Spinal cord (tissue), 10 donors: ENCODE measurements around the gene PPP3R2. TPM values are rescaled to one million over a fixed set of nuclear protein-coding genes. Genes with fewer than 3 reads are reported as not detected.
"Not testable (repeated sequence)": the region's sequence is repeated elsewhere in the genome, so short reads cannot be mapped to it uniquely, and the experiment has no call there.

Source experiments
- DNase-seq, 6 donors: peaks; one replicate each; pipeline versions ENCODE4 v3.0.0 to v3.0.0-alpha.2; 2013 to 2015; ENCODE audit warnings: low spot score in 6 of 6, low read depth in 4 of 6
- H3K27ac ChIP-seq: one replicate; pipeline ENCODE4 v1.5.1; 2013; ENCODE audit warnings: low read depth, low read length, control low read depth
- H3K27me3 ChIP-seq: one replicate; pipeline ENCODE4 v1.6.1; 2013; ENCODE audit warnings: low read length; ENCODE audit not compliant: control insufficient read depth, insufficient read depth
- H3K36me3 ChIP-seq: one replicate; pipeline ENCODE4 v1.6.1; 2013; ENCODE audit warnings: low read length; ENCODE audit not compliant: control insufficient read depth, insufficient read depth
- H3K4me1 ChIP-seq: one replicate; pipeline ENCODE4 v1.6.1; 2013; ENCODE audit warnings: low read length; ENCODE audit not compliant: control insufficient read depth, insufficient read depth
- H3K4me3 ChIP-seq: one replicate; pipeline ENCODE4 v1.5.1; 2013; ENCODE audit warnings: low read depth, low read length, control low read depth
- H3K9me3 ChIP-seq: one replicate; pipeline ENCODE4 v1.6.1; 2013; ENCODE audit warnings: low read length; ENCODE audit not compliant: control insufficient read depth, insufficient read depth
- WGBS: methylation state at CpG from one replicate; pipeline ENCODE4 v1.1.5; 2013; ENCODE audit warnings: missing lambda C conversion rate; ENCODE audit not compliant: insufficient coverage; 5-methylcytosine and 5-hydroxymethylcytosine counted together
- polyA plus RNA-seq, 2 donors: library from polyadenylated mRNA; unstranded; fragments of 120-200 nt; gene quantifications; one replicate each; pipeline ENCODE4 v1.2.1, GENCODE V29; 2013; ENCODE audit not compliant: insufficient read length in 2 of 2
- total RNA-seq, 2 donors: library from RNA; depleted of rRNA in 1 of 2; stranded (reverse); fragments of 120-200 nt in 1 of 2; fragments of >200 nt in 1 of 2; gene quantifications; one replicate each; pipeline versions ENCODE4 v1.2.3 to v1.2.4, GENCODE V29; 2013 to 2014
- donor health status: healthy.

PPP3R2 gene
- total and polyA plus RNA-seq, 4 donors, result 0.17 to 0.61 (median 0.57) TPM

- no peak overlapping the region for H3K4me3 ChIP-seq
- H3K9me3 ChIP-seq, result no peaks in the 10 kb centered on the region
- no peaks in the 10 kb centered on the region for H3K4me1 ChIP-seq
- no peaks in the 10 kb centered on the region for H3K27me3 ChIP-seq
- DNase-seq, result no peak
- peaks cover 5% of the 10 kb centered on the region for H3K36me3 ChIP-seq
- H3K27ac ChIP-seq, result no peak overlapping the region
Observed at GRCh38 chr9:101591787-101592446, 2.9 kb downstream of the PPP3R2 start.

GRCh38 chr9:101590901-101591300, 3.9 kb downstream of the PPP3R2 start:
- peak in 1 of 6 donors; percentile 61 for DNase-seq
- H3K9me3 ChIP-seq, result no peaks in the 10 kb centered on the region
- no peaks in the 10 kb centered on the region for H3K4me1 ChIP-seq
- H3K36me3 ChIP-seq, result peaks cover 5% of the 10 kb centered on the region
- no peak overlapping the region for H3K27ac ChIP-seq
- no peaks in the 10 kb centered on the region for H3K27me3 ChIP-seq
- 95% methylated on average over 2 of the region's 3 CpGs for WGBS
- no peak overlapping the region for H3K4me3 ChIP-seq

DNA sequence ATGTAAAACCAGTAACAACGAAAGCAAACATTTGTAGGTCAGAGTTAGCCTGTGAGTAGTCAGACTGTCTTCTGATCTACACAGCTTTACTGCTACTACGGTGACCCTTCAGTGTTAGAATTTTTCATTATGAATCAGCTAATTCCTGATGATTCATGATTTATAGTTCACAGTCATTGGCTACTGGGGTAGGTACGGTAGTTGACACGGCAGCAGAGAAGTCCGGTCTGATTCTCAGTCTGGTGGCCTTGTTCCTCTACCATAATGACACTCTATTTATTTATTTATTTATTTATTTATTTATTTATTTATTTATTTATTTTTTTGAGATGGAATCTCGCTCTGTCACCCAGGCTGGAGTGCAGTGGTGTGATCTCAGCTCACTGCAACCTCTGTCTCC, 4.7 kb downstream of the PPP3R2 start:
- not testable (repeated sequence) for H3K4me1 ChIP-seq, H3K27me3 ChIP-seq, H3K27ac ChIP-seq, DNase-seq, H3K9me3 ChIP-seq, H3K36me3 ChIP-seq, H3K4me3 ChIP-seq
- no CpG with 5 or more reads among the region's 6 CpGs for WGBS

GRCh38 chr9:101587332-101588043, 7.3 kb downstream of the PPP3R2 start:
- Histone ChIP-seq H3K36me3 (no peaks in the 10 kb centered on the region), H3K27me3 (no peaks in the 10 kb centered on the region), H3K4me3 (no peak overlapping the region), H3K9me3 (no peaks in the 10 kb centered on the region), H3K27ac (no peak overlapping the region), H3K4me1 (no peaks in the 10 kb centered on the region)
- no peak for DNase-seq
- WGBS, result 86% methylated on average over 1 of the region's 4 CpGs

- no peaks in the 10 kb centered on the region for H3K27me3 ChIP-seq
- no peak overlapping the region for H3K27ac ChIP-seq
- H3K9me3 ChIP-seq, result no peaks in the 10 kb centered on the region
- H3K4me3 ChIP-seq, result no peak overlapping the region
- WGBS, result 95% methylated on average over 3 of the region's 5 CpGs
- no peaks in the 10 kb centered on the region for H3K4me1 ChIP-seq
- H3K36me3 ChIP-seq, result no peaks in the 10 kb centered on the region
- DNase-seq, result no peak
Observed at GRCh38 chr9:101586651-101587050, 8.1 kb downstream of the PPP3R2 start.

GRCh38 chr9:101585740-101586139, 9.0 kb downstream of the PPP3R2 start:
- Histone ChIP-seq H3K27me3 (no peaks in the 10 kb centered on the region), H3K27ac (no peak overlapping the region), H3K9me3 (no peaks in the 10 kb centered on the region), H3K4me1 (no peaks in the 10 kb centered on the region), H3K36me3 (no peaks in the 10 kb centered on the region), H3K4me3 (no peak overlapping the region)
- DNase-seq, result no peak
- WGBS, result 47% methylated on average over 3 of the region's 3 CpGs

DNA sequence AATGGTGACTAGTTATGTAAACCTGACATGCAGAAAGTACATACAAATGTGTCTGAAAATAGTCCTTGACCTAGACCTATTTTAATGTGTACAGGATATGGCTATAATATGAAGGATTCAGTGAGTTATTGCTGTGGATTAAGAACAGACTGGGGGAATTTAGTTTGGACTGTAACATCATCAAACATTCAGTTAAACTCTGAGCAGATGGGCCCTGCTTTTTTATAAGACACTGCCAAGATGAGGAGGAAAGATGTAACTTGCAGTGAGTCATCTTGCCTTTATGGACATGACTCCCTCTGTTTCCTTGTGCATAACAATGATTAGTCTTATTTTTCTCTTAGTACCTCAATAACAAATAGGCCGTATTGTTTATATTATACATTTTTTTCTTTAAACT, 12.2 kb downstream of the PPP3R2 start:
- H3K27ac ChIP-seq, result no peak overlapping the region

DNA sequence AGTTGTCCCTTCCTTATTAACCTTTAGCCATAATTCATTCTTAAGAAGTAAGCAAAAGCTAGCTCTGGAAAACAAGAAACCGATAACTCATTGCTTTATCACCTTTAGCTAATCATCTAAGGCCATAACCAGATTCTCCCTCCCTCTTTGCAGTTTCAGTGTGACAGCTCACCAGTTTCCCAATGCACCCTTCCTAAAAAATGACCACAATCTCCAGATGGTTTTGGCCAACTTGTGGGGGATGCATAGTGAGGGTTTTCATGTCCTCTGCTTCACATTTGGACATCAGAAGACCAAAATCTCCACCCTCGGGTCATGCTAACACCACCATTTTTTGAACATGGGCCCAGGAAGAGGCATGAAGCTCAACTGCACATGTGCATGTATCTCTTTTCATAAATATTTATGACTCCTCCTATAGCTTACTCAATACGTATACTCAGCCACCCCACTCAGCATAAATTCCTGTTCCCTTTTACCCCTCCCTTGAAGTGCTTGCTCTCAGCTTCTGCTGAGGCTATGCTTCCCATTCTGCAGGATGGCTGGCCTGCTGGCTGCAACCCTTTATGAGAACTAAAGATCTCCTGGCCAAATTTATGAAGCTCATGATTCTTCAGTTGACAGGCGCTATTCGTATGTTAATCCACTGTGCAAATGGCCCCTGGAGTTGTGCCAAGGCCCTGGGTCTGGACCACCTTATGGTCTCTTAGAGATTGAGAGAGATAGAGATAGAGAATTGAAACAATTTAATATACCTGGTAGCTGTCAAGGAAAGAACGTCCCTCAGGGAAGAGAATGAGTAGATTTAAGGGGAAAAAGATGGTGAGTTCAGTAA, 14.8 kb downstream of the PPP3R2 start:
- DNase-seq, result no peak
- H3K36me3 ChIP-seq, result no peaks in the 10 kb centered on the region

More for the DNA sequence above, 12.2 kb downstream of the PPP3R2 start:
- Histone ChIP-seq H3K4me3 (no peak overlapping the region), H3K9me3 (no peaks in the 10 kb centered on the region), H3K27me3 (no peaks in the 10 kb centered on the region), H3K4me1 (no peaks in the 10 kb centered on the region), H3K36me3 (no peaks in the 10 kb centered on the region)
- no CpG with 5 or more reads among the region's 1 CpG for WGBS
- peak in 1 of 6 donors; percentile 73 for DNase-seq

DNA sequence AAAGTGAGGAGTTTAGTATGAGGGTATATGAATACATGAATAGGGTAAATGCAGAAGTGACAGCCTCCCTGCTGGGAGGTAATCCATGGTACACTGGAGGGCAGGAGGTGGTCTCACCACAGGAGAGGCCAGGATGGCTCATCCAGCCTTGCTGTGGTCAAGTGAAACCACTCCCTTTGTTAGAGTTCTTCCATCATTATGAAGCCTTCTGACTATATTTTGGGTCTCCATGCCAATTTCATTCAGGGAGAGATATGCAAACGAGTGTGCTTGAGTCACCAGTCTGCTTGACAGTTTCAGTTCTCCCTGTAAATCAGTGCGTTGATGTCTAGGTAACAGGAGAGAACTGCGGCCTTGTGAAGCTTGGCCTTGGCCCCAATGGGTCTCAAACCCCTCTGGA, 16.4 kb downstream of the PPP3R2 start:
- 76% methylated on average over 3 of the region's 3 CpGs for WGBS
- Histone ChIP-seq H3K27me3 (no peaks in the 10 kb centered on the region), H3K9me3 (no peaks in the 10 kb centered on the region), H3K27ac (no peak overlapping the region), H3K4me3 (no peak overlapping the region), H3K36me3 (no peaks in the 10 kb centered on the region), H3K4me1 (no peaks in the 10 kb centered on the region)
- no peak for DNase-seq

More for the DNA sequence above, 14.8 kb downstream of the PPP3R2 start:
- no peaks in the 10 kb centered on the region for H3K4me1 ChIP-seq
- H3K27ac ChIP-seq, result no peak overlapping the region
- no peaks in the 10 kb centered on the region for H3K27me3 ChIP-seq
- no peak overlapping the region for H3K4me3 ChIP-seq
- 71% methylated on average over 6 of the region's 6 CpGs for WGBS
- no peaks in the 10 kb centered on the region for H3K9me3 ChIP-seq
